Measurements from ENCODE around the gene DNAJC15. TPM values are rescaled to one million over a fixed set of nuclear protein-coding genes. Genes with fewer than 3 reads are reported as not detected.
A peak's percentile ranks its signal among the peaks of the same experiment; 100 is the strongest.

DNAJC15 gene
- total and polyA plus RNA-seq, 5 donors from 2014 or later = 12.6 to 36.5 (median 22.5) TPM

DNA sequence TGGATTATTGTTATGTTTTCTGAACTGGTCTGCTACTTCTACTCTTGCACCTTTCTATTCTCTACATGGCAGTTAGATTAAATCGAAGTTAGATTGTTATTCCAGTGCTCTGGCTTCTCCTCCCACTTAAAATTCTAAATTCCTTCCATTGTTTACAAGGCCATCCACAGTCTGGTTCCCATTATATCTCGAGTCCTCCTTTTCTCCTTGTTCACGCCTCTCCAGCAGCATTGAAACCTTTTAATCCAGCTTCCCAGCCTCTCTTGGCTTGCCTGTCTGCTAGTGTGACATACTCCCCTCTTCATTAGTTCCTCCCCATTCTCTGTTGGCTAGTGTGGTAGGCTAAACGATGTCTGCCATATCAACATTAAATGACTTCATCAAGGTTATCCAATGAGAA is 54.5 kb downstream of the DNAJC15 start:
- H3K27ac Mint-ChIP-seq = peak overlapping the region in 2 of 3 donors; percentile 53 to 67
- H3K4me1 Mint-ChIP-seq = peaks cover 35 to 53% (median 41%) of the 10 kb centered on the region in 4 donors
- no peak overlapping the region for H3K4me3 ChIP-seq (ENCODE audit: low read depth, low read length)
- H3K4me3 Mint-ChIP-seq = no peak overlapping the region
- peaks cover 22% of the 10 kb centered on the region for H3K4me1 ChIP-seq (ENCODE audit: control insufficient read depth, insufficient read depth, low read length, poor library complexity, severe bottlenecking)
- H3K9me3 Mint-ChIP-seq = peaks cover 0 to 6% (median 0%) of the 10 kb centered on the region in 7 donors
- no peak for DNase-seq
- peaks cover 22% of the 10 kb centered on the region for H3K36me3 Mint-ChIP-seq
- H3K27ac ChIP-seq (ENCODE audit: insufficient read depth, low read length, poor library complexity, severe bottlenecking) = no peak overlapping the region
- no peaks in the 10 kb centered on the region for H3K27me3 ChIP-seq (ENCODE audit: control insufficient read depth, insufficient read depth, low read length)
- H3K36me3 ChIP-seq (ENCODE audit: control insufficient read depth, insufficient read depth, low read length) = peaks cover 6% of the 10 kb centered on the region
- no peaks in the 10 kb centered on the region for H3K27me3 Mint-ChIP-seq
- no peaks in the 10 kb centered on the region for H3K9me3 ChIP-seq (ENCODE audit: control insufficient read depth in 2 of 2, low read length in 2 of 2)
- no peak for ATAC-seq (ENCODE audit: low read depth in 2 of 2)

DNA sequence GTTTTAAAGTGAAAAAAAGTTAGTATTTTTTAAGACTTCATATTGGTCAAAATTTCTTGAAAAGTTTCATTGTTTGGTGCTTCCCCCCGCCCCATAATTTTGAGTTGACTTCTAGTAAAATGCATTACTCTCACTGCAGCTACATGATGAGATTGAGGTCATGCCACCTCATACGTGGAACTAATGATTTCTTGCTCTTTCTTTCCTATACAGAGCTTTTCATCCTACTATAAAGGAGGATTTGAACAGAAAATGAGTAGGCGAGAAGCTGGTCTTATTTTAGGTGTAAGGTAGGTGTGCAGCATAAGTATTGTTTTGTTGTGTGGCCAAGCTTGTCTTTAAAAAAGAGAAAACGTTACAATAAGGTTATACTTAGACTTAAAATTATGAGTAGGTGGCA is 55.0 kb downstream of the DNAJC15 start:
- Histone ChIP-seq H3K27ac (ENCODE audit: insufficient read depth, low read length, poor library complexity, severe bottlenecking) (no peak overlapping the region), H3K4me1 (ENCODE audit: control insufficient read depth, insufficient read depth, low read length, poor library complexity, severe bottlenecking) (peaks cover 22% of the 10 kb centered on the region), H3K4me3 (ENCODE audit: low read depth, low read length) (no peak overlapping the region), H3K9me3 (ENCODE audit: control insufficient read depth in 2 of 2, low read length in 2 of 2) (no peaks in the 10 kb centered on the region), H3K36me3 (ENCODE audit: control insufficient read depth, insufficient read depth, low read length) (peaks cover 6% of the 10 kb centered on the region), H3K27me3 (ENCODE audit: control insufficient read depth, insufficient read depth, low read length) (no peaks in the 10 kb centered on the region)
- ATAC-seq (ENCODE audit: low read depth in 2 of 2) (no peak), DNase-seq (no peak)
- peaks cover 0 to 6% (median 0%) of the 10 kb centered on the region in 7 donors for H3K9me3 Mint-ChIP-seq
- no peak overlapping the region for H3K4me3 Mint-ChIP-seq
- peaks cover 33 to 48% (median 37%) of the 10 kb centered on the region in 4 donors for H3K4me1 Mint-ChIP-seq
- no peaks in the 10 kb centered on the region for H3K27me3 Mint-ChIP-seq
- peaks cover 22% of the 10 kb centered on the region for H3K36me3 Mint-ChIP-seq
- H3K27ac Mint-ChIP-seq = peak overlapping the region in 1 of 3 donors; percentile 53

DNA sequence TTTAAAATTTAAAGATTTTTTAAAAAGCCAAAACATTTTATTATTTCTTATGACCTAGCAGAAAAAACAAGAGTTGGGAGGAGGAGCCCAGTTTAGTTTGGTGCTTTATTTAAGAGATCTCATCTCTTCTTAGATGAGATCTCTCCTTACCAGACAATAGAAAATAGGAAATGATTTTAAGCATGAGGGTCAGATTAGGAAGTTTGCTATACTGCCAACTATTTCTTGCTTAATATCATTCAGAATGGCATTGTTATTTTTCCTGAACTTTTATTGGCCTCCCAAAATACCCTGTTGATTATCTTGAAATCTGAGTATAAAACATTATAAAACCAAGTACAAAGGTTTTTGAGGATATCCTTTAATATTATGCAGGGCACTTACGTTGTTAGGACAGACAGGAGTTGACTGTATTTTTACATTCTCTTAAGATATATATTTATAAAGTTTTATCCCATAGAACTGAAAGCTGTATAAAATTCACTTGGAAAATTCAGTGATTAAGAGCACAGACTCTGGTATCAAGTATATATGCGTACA is 56.1 kb downstream of the DNAJC15 start:
- no peak overlapping the region for H3K4me3 Mint-ChIP-seq
- H3K36me3 Mint-ChIP-seq = peaks cover 22% of the 10 kb centered on the region
- H3K27me3 Mint-ChIP-seq = no peaks in the 10 kb centered on the region
- Histone ChIP-seq H3K27ac (ENCODE audit: insufficient read depth, low read length, poor library complexity, severe bottlenecking) (no peak overlapping the region), H3K36me3 (ENCODE audit: control insufficient read depth, insufficient read depth, low read length) (peaks cover 6% of the 10 kb centered on the region), H3K9me3 (ENCODE audit: control insufficient read depth in 2 of 2, low read length in 2 of 2) (no peaks in the 10 kb centered on the region), H3K27me3 (ENCODE audit: control insufficient read depth, insufficient read depth, low read length) (no peaks in the 10 kb centered on the region), H3K4me1 (ENCODE audit: control insufficient read depth, insufficient read depth, low read length, poor library complexity, severe bottlenecking) (peaks cover 22% of the 10 kb centered on the region), H3K4me3 (ENCODE audit: low read depth, low read length) (no peak overlapping the region)
- ATAC-seq (ENCODE audit: low read depth in 2 of 2) (no peak), DNase-seq (no peak)
- peaks cover 0 to 6% (median 0%) of the 10 kb centered on the region in 7 donors for H3K9me3 Mint-ChIP-seq
- H3K27ac Mint-ChIP-seq = no peak overlapping the region
- H3K4me1 Mint-ChIP-seq = peaks cover 32 to 43% (median 35%) of the 10 kb centered on the region in 4 donors

DNA sequence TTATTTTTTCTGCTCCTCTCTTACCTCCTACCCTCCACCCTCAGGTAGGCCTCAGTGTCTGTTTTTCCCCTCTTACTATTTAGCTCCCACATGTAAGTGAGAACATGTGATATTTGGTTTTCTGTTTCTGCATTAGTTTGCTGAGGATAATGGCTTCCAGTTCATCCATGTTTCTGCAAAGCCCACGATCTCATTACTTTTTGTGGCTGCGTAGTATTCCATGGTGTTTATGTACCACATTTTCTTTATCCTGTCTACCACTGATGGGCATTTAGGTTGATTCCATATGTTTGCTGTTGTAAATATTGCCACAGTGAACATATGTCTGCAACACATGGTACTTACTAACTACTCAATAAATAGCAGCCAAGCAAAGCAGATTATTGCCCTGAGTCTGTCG is 56.8 kb downstream of the DNAJC15 start:
- DNase-seq (no peak), ATAC-seq (ENCODE audit: low read depth in 2 of 2) (no peak)
- Mint-ChIP-seq H3K9me3 (peaks cover 0 to 6% (median 0%) of the 10 kb centered on the region in 7 donors), H3K4me3 (no peak overlapping the region), H3K36me3 (peaks cover 22% of the 10 kb centered on the region), H3K27ac (no peak overlapping the region), H3K4me1 (peaks cover 26 to 37% (median 31%) of the 10 kb centered on the region in 4 donors), H3K27me3 (no peaks in the 10 kb centered on the region)
- Histone ChIP-seq H3K27ac (ENCODE audit: insufficient read depth, low read length, poor library complexity, severe bottlenecking) (no peak overlapping the region), H3K9me3 (ENCODE audit: control insufficient read depth in 2 of 2, low read length in 2 of 2) (no peaks in the 10 kb centered on the region), H3K27me3 (ENCODE audit: control insufficient read depth, insufficient read depth, low read length) (no peaks in the 10 kb centered on the region), H3K36me3 (ENCODE audit: control insufficient read depth, insufficient read depth, low read length) (peaks cover 6% of the 10 kb centered on the region), H3K4me3 (ENCODE audit: low read depth, low read length) (no peak overlapping the region), H3K4me1 (ENCODE audit: control insufficient read depth, insufficient read depth, low read length, poor library complexity, severe bottlenecking) (peaks cover 17% of the 10 kb centered on the region)

GRCh38 chr13:43081866-43082265 is 58.5 kb downstream of the DNAJC15 start:
- Histone ChIP-seq H3K27ac (ENCODE audit: insufficient read depth, low read length, poor library complexity, severe bottlenecking) (no peak overlapping the region), H3K27me3 (ENCODE audit: control insufficient read depth, insufficient read depth, low read length) (no peaks in the 10 kb centered on the region), H3K4me3 (ENCODE audit: low read depth, low read length) (no peak overlapping the region), H3K36me3 (ENCODE audit: control insufficient read depth, insufficient read depth, low read length) (peaks cover 6% of the 10 kb centered on the region), H3K4me1 (ENCODE audit: control insufficient read depth, insufficient read depth, low read length, poor library complexity, severe bottlenecking) (peaks cover 2% of the 10 kb centered on the region), H3K9me3 (ENCODE audit: control insufficient read depth in 2 of 2, low read length in 2 of 2) (no peaks in the 10 kb centered on the region)
- no peaks in the 10 kb centered on the region for H3K27me3 Mint-ChIP-seq
- H3K9me3 Mint-ChIP-seq = peaks cover 0 to 6% (median 0%) of the 10 kb centered on the region in 7 donors
- peak overlapping the region in 1 of 3 donors; percentile 56 for H3K27ac Mint-ChIP-seq
- DNase-seq = no peak
- H3K4me3 Mint-ChIP-seq = no peak overlapping the region
- peaks cover 30% of the 10 kb centered on the region for H3K36me3 Mint-ChIP-seq
- ATAC-seq (ENCODE audit: low read depth in 2 of 2) = no peak
- H3K4me1 Mint-ChIP-seq = peaks cover 11 to 28% (median 22%) of the 10 kb centered on the region in 4 donors

GRCh38 chr13:43083750-43084149 is 60.4 kb downstream of the DNAJC15 start:
- Mint-ChIP-seq H3K27ac (no peak overlapping the region), H3K27me3 (no peaks in the 10 kb centered on the region), H3K4me1 (peaks cover 4 to 27% (median 15%) of the 10 kb centered on the region in 4 donors), H3K4me3 (no peak overlapping the region), H3K9me3 (peaks cover 0 to 6% (median 0%) of the 10 kb centered on the region in 7 donors), H3K36me3 (peaks cover 31% of the 10 kb centered on the region)
- Histone ChIP-seq H3K9me3 (ENCODE audit: control insufficient read depth in 2 of 2, low read length in 2 of 2) (no peaks in the 10 kb centered on the region), H3K4me3 (ENCODE audit: low read depth, low read length) (no peak overlapping the region), H3K36me3 (ENCODE audit: control insufficient read depth, insufficient read depth, low read length) (peaks cover 6% of the 10 kb centered on the region), H3K27me3 (ENCODE audit: control insufficient read depth, insufficient read depth, low read length) (no peaks in the 10 kb centered on the region), H3K4me1 (ENCODE audit: control insufficient read depth, insufficient read depth, low read length, poor library complexity, severe bottlenecking) (no peaks in the 10 kb centered on the region), H3K27ac (ENCODE audit: insufficient read depth, low read length, poor library complexity, severe bottlenecking) (no peak overlapping the region)
- DNase-seq = no peak
- no peak for ATAC-seq (ENCODE audit: low read depth in 2 of 2)

DNA sequence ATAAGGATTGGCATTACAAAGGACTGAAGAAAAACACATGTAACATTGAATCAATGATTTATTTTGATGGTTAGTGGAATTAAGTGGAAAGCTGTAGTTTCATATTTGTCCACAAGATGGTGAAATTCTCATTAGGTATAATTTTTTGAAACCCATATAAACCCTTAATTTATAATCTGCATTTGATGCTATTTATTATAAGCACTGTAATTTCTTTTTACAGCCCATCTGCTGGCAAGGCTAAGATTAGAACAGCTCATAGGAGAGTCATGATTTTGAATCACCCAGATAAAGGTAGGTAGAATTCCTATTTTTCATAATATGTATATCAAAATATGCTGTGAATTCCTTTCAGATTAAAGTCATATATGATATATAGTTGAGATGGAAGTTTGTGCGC is 62.2 kb downstream of the DNAJC15 start:
- Mint-ChIP-seq H3K27me3 (no peaks in the 10 kb centered on the region), H3K36me3 (peaks cover 36% of the 10 kb centered on the region), H3K27ac (no peak overlapping the region), H3K9me3 (peaks cover 0 to 7% (median 0%) of the 10 kb centered on the region in 7 donors), H3K4me1 (peaks cover 4 to 23% (median 16%) of the 10 kb centered on the region in 4 donors), H3K4me3 (no peak overlapping the region)
- ATAC-seq (ENCODE audit: low read depth in 2 of 2) (no peak), DNase-seq (peak in 2 of 3 donors; percentile 16 to 52)
- Histone ChIP-seq H3K36me3 (ENCODE audit: control insufficient read depth, insufficient read depth, low read length) (peaks cover 5% of the 10 kb centered on the region), H3K9me3 (ENCODE audit: control insufficient read depth in 2 of 2, low read length in 2 of 2) (no peaks in the 10 kb centered on the region), H3K27me3 (ENCODE audit: control insufficient read depth, insufficient read depth, low read length) (no peaks in the 10 kb centered on the region), H3K4me3 (ENCODE audit: low read depth, low read length) (no peak overlapping the region), H3K4me1 (ENCODE audit: control insufficient read depth, insufficient read depth, low read length, poor library complexity, severe bottlenecking) (no peaks in the 10 kb centered on the region), H3K27ac (ENCODE audit: insufficient read depth, low read length, poor library complexity, severe bottlenecking) (no peak overlapping the region)

DNA sequence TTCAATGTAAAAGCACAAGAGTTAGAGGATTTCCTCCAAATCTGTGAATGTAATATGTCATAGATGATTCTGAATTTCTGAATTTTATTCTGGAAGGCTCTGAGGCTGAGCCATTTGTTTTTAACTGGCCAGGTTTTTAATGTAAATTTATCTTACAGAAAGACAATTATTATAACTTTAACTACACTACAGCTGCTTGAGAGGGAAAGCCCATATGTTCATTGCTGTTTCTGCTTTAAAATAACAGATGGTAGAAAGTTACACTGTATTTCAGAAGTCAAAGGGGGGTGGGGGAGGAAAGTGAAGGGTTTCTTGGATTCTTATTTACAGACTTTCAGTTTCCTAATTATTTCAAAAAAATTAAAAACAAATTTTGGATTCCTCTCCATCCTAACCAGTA is 62.8 kb downstream of the DNAJC15 start:
- Mint-ChIP-seq H3K36me3 (peaks cover 31% of the 10 kb centered on the region), H3K4me1 (peaks cover 4 to 23% (median 16%) of the 10 kb centered on the region in 4 donors), H3K9me3 (peaks cover 0 to 7% (median 0%) of the 10 kb centered on the region in 7 donors), H3K27ac (peak overlapping the region in 1 of 3 donors; percentile 38), H3K4me3 (no peak overlapping the region), H3K27me3 (no peaks in the 10 kb centered on the region)
- Histone ChIP-seq H3K4me1 (ENCODE audit: control insufficient read depth, insufficient read depth, low read length, poor library complexity, severe bottlenecking) (no peaks in the 10 kb centered on the region), H3K27me3 (ENCODE audit: control insufficient read depth, insufficient read depth, low read length) (no peaks in the 10 kb centered on the region), H3K4me3 (ENCODE audit: low read depth, low read length) (no peak overlapping the region), H3K27ac (ENCODE audit: insufficient read depth, low read length, poor library complexity, severe bottlenecking) (no peak overlapping the region), H3K9me3 (ENCODE audit: control insufficient read depth in 2 of 2, low read length in 2 of 2) (no peaks in the 10 kb centered on the region), H3K36me3 (ENCODE audit: control insufficient read depth, insufficient read depth, low read length) (peaks cover 4% of the 10 kb centered on the region)
- DNase-seq (no peak), ATAC-seq (ENCODE audit: low read depth in 2 of 2) (no peak)
